Tibial artery (tissue), 4 donors: ENCODE results near the gene IL12RB1.

Experiments
- DNase-seq, 2 donors: peaks; one replicate each; pipeline ENCODE4 v3.0.0-alpha.2; 2019
- H3K27ac ChIP-seq, 2 donors: fragments of 200-600 bp; sonication (generic) in 1 of 2; 1 replicate in 1 of 2; 2 replicates in 1 of 2; pipeline ENCODE4 v1.5.1; 2018 to 2019; ENCODE audit warnings: mild to moderate bottlenecking in 1 of 2
- H3K27me3 ChIP-seq, 2 donors: fragments of 200-600 bp; sonication (generic) in 1 of 2; one replicate each; pipeline versions ENCODE4 v1.5.1 to v1.6.0; 2016 to 2019
- H3K36me3 ChIP-seq, 3 donors: fragments of 200-600 bp; sonication (generic) in 2 of 3; one replicate each; pipeline ENCODE4 v1.5.1; 2016 to 2019; ENCODE audit warnings: mild to moderate bottlenecking in 2 of 3
- H3K4me1 ChIP-seq, 4 donors: fragments of 200-600 bp; sonication (generic) in 2 of 4; 1 replicate in 3 of 4; 2 replicates in 1 of 4; pipeline ENCODE4 v1.5.1; 2016 to 2019
- H3K4me3 ChIP-seq, 2 donors: fragments of 200-600 bp; sonication (generic) in 1 of 2; 1 replicate in 1 of 2; 2 replicates in 1 of 2; pipeline ENCODE4 v1.5.1; 2018 to 2019; ENCODE audit warnings: mild to moderate bottlenecking in 2 of 2
- H3K9me3 ChIP-seq, 3 donors: fragments of 200-600 bp; sonication (generic) in 1 of 3; one replicate each; pipeline ENCODE4 v1.5.1; 2016 to 2019
- intact Hi-C: fragments of 100-400 bp; cut with DNase I; formaldehyde crosslinking; loops from one replicate; pipeline ENCODE4 v1.15.0; 2023; ENCODE audit warnings: low total_unique reads
- TF ChIP-seq, protein P1 (sequence below), 2 experiments: fragments of 200-600 bp in 1 of 2; fragments of 450-650 bp in 1 of 2; IDR thresholded peaks; one replicate each; pipeline ENCODE4 v1.5.1; 2017 to 2019; ENCODE audit warnings: antibody characterized with exemption in 2 of 2, mild to moderate bottlenecking in 1 of 2, moderate library complexity in 1 of 2

IL12RB1 gene

DNA sequence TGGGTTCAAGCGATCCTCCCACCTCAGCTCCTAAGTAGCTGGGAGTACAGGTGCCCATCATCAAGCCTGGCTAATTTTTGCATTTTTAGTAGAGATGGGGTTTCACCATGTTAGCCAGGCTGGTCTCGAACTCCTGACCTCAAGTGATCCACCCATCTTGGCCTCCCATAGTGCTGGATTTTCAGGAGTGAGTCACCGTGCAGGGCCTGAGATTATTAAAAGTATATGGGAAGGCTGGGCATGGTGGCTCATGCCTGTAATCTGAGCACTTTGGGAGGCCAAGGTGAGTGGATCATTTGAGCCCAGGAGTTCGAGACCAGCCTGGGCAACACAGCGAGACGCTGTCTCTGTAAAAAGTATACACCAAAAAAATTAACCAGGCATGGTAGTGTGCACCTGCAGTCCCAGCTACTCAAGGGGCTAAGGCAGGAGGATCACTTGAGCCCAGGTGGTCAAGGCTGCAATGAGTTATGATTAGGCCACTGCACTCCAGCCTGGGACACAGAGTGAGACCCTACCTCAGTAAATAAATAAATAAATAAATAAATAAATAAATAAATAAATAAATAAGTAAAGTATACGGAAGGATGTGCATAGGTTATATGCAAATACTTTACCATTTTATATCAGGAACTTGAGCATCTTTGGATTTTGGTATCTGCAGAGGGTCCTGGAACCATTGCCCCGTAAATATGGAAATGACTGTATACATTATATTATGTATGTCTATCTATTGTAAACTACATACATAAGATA is 854 bp downstream of the IL12RB1 start:
- H3K27ac ChIP-seq: no peak overlapping the region
- peaks cover 0 to 8% (median 4%) of the 10 kb centered on the region in 4 donors for H3K4me1 ChIP-seq
- H3K4me3 ChIP-seq: no peak overlapping the region
- no peak for DNase-seq
- TF ChIP-seq, protein P1, sequence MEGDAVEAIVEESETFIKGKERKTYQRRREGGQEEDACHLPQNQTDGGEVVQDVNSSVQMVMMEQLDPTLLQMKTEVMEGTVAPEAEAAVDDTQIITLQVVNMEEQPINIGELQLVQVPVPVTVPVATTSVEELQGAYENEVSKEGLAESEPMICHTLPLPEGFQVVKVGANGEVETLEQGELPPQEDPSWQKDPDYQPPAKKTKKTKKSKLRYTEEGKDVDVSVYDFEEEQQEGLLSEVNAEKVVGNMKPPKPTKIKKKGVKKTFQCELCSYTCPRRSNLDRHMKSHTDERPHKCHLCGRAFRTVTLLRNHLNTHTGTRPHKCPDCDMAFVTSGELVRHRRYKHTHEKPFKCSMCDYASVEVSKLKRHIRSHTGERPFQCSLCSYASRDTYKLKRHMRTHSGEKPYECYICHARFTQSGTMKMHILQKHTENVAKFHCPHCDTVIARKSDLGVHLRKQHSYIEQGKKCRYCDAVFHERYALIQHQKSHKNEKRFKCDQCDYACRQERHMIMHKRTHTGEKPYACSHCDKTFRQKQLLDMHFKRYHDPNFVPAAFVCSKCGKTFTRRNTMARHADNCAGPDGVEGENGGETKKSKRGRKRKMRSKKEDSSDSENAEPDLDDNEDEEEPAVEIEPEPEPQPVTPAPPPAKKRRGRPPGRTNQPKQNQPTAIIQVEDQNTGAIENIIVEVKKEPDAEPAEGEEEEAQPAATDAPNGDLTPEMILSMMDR (IDR thresholded peaks at IDR 0.05): no peak
- no peaks in the 10 kb centered on the region for H3K9me3 ChIP-seq
- intact Hi-C loops: no loop called here
- H3K27me3 ChIP-seq: peaks cover 0 to 13% of the 10 kb centered on the region in 2 donors
- no peaks in the 10 kb centered on the region for H3K36me3 ChIP-seq

DNA sequence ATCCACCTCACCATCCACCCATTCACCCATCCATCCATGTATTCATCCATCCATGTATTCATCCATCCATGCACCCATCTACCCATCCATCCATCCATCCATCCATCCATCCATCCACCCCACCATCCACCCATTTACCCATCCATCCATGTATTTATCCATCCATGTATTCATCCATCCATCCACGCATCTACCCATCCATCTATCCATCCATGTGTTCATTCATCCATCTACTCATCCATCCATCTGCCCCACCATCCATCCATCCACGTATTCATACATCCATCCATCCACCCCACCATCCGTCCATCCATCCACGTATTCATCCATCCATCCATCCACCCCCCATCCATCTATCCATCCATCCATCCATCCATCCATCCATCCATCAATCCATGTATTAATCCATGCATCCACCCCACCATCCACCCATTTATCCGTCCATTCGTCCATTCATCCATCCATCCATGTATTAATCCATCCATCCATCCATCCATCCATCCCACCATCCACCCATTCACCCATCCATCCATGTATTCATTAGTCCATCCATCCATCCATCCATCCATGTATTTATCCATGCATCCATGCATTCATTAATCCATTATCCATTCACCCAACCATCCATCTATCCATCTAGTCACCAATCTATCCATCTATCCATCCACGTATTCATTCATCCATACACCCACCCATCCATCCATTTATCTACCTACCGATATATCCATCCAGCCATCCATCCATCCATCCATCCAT is 2.6 kb downstream of the IL12RB1 start:
- no peak for DNase-seq
- Histone ChIP-seq H3K27me3 (peaks cover 0 to 13% of the 10 kb centered on the region in 2 donors), H3K4me1 (no peaks in the 10 kb centered on the region), H3K9me3 (no peaks in the 10 kb centered on the region), H3K27ac (no peak overlapping the region), H3K36me3 (no peaks in the 10 kb centered on the region), H3K4me3 (no peak overlapping the region)
- intact Hi-C loops: no loop called here
- TF ChIP-seq, protein P1 (IDR thresholded peaks at IDR 0.05): no peak

DNA sequence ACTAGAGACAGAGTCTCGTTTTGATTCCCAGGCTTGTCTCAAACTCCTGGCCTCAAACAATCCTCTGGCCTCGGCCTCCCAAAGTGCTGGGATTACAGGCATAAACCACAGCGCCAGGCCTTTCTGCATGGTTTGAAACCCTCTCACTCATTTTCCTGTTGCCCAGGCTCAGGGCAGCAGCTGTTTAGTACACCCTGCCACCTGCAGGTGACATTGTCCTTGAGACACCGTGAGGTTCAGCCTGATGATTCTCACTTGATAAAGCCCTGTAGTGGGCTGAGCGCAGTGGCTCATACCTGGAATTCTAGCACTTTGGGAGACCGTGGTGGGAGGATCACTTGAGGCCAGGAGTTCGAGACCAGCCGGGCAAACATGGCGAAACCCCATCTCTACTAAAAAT is 12.5 kb downstream of the IL12RB1 start:
- peaks cover 0 to 33% of the 10 kb centered on the region in 2 donors for H3K27me3 ChIP-seq
- no peaks in the 10 kb centered on the region for H3K4me1 ChIP-seq
- intact Hi-C loops: no loop called here
- no peaks in the 10 kb centered on the region for H3K9me3 ChIP-seq
- no peak overlapping the region for H3K27ac ChIP-seq
- TF ChIP-seq, protein P1 (IDR thresholded peaks at IDR 0.05): no peak
- no peak overlapping the region for H3K4me3 ChIP-seq
- DNase-seq: no peak
- no peaks in the 10 kb centered on the region for H3K36me3 ChIP-seq

DNA sequence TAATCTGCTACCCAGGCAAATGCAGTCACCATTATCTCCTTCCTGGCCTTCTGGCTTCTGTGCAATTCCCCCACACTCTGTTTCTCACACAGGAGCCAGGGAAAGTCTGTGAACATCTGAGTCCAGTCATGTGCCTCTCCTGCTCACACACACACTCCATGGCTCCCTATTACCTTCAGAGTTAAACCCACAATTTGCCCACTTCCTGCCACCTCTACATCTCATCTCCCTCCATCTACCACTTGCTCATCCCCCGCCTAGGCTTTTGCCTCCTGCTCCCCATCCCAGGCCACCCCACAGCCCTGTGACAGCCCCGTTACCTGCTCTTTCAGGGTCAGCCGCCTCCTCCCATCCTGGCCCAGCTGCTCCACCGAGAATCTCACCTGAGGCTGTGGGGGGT is 13.5 kb downstream of the IL12RB1 start:
- Histone ChIP-seq H3K4me1 (no peaks in the 10 kb centered on the region), H3K4me3 (no peak overlapping the region), H3K27me3 (peaks cover 0 to 33% of the 10 kb centered on the region in 2 donors), H3K9me3 (no peaks in the 10 kb centered on the region), H3K36me3 (no peaks in the 10 kb centered on the region), H3K27ac (no peak overlapping the region)
- intact Hi-C loops: no loop called here
- TF ChIP-seq, protein P1 (IDR thresholded peaks at IDR 0.05): no peak
- no peak for DNase-seq

DNA sequence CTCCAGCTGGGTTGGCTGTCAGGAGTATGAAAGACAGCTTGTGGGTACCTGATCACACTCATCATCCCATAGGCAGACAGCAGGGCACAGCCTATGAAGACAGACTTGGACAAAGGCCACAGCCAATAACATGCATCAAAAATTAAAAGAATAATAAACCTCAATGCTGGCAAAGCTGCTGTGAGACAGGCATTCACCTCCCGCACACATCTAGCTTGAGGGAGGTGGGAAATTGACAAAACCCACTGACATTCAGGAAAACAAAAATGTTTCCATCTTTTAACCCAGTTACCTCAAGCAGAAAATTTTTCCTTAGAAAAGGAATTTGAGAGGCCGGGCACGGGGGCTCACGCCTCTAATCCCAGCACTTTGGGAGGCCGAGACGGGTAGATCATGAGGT is 14.4 kb downstream of the IL12RB1 start:
- intact Hi-C loops: no loop called here
- Histone ChIP-seq H3K36me3 (no peaks in the 10 kb centered on the region), H3K4me3 (no peak overlapping the region), H3K27ac (no peak overlapping the region), H3K4me1 (no peaks in the 10 kb centered on the region), H3K9me3 (no peaks in the 10 kb centered on the region), H3K27me3 (peaks cover 0 to 33% of the 10 kb centered on the region in 2 donors)
- DNase-seq: no peak
- TF ChIP-seq, protein P1 (IDR thresholded peaks at IDR 0.05): no peak
